Stimulated activated naive CD4-positive, alpha-beta T cell treated with Interleukin-2 at 50 U/mL for 16 hours (primary cell): ENCODE data around the gene EEF1AKMT4.
A peak's percentile ranks its signal among the peaks of the same experiment; 100 is the strongest.
"Not testable (repeated sequence)": the region's sequence is repeated elsewhere in the genome, so short reads cannot be mapped to it uniquely, and the experiment has no call there.

Experiments used
- DNase-seq: peaks from one replicate; lab custom pipeline; 2025; lab: John Stamatoyannopoulos, UW

Gene EEF1AKMT4

GRCh38 chr3:184259878-184260723 lies 10.6 kb downstream of the EEF1AKMT4 start:
- DNase-seq: peak; percentile 24

- DNase-seq: no peak
Observed at GRCh38 chr3:184260724-184261269, 11.3 kb downstream of the EEF1AKMT4 start.

- peak; percentile 56 for DNase-seq
Observed at GRCh38 chr3:184261270-184261853, 11.9 kb downstream of the EEF1AKMT4 start, which contains the start of gene CAMK2N2. Gene CAMK2N2, minus strand, starts transcription at chr3:184261553. Its CDS starts 268 bp downstream, at chr3:184261285.

GRCh38 chr3:184261854-184262763 lies 12.6 kb downstream of the EEF1AKMT4 start:
- peak; percentile 29 for DNase-seq

GRCh38 chr3:184262764-184263179 lies 13.3 kb downstream of the EEF1AKMT4 start:
- no peak for DNase-seq

GRCh38 chr3:184267249-184267648 lies 17.8 kb downstream of the EEF1AKMT4 start:
- DNase-seq: not testable (repeated sequence)

GRCh38 chr3:184272269-184272668 lies 22.8 kb downstream of the EEF1AKMT4 start:
- no peak for DNase-seq

GRCh38 chr3:184275381-184275701 lies 25.9 kb downstream of the EEF1AKMT4 start:
- DNase-seq: no peak

- DNase-seq: no peak
Observed at GRCh38 chr3:184275961-184276910, 26.8 kb downstream of the EEF1AKMT4 start, which contains the start of gene ECE2. Gene ECE2, plus strand, starts transcription at chr3:184276022. Its CDS starts 132 bp downstream, at chr3:184276154.

- DNase-seq: no peak
Observed at GRCh38 chr3:184277366-184277765, 27.9 kb downstream of the EEF1AKMT4 start.

GRCh38 chr3:184282941-184283340 lies 33.5 kb downstream of the EEF1AKMT4 start:
- DNase-seq: no peak

GRCh38 chr3:184283681-184284080 lies 34.2 kb downstream of the EEF1AKMT4 start:
- no peak for DNase-seq

- peak; percentile 9 for DNase-seq
Observed at GRCh38 chr3:184284696-184285095, 35.2 kb downstream of the EEF1AKMT4 start.

GRCh38 chr3:184289426-184289938 lies 40.0 kb downstream of the EEF1AKMT4 start:
- peak; percentile 42 for DNase-seq

- no peak for DNase-seq
Observed at GRCh38 chr3:184290331-184290730, 40.9 kb downstream of the EEF1AKMT4 start.

GRCh38 chr3:184291044-184291737 lies 41.7 kb downstream of the EEF1AKMT4 start:
- DNase-seq: no peak

GRCh38 chr3:184291738-184292445 lies 42.4 kb downstream of the EEF1AKMT4 start:
- no peak for DNase-seq

- DNase-seq: no peak
Observed at GRCh38 chr3:184295771-184296170, 46.3 kb downstream of the EEF1AKMT4 start.

GRCh38 chr3:184296616-184297015 lies 47.1 kb downstream of the EEF1AKMT4 start:
- DNase-seq: no peak
